ENCODE measurements around the gene TAX1BP3. TPM values are rescaled to one million over a fixed set of nuclear protein-coding genes. Genes with fewer than 3 reads are reported as not detected.

TAX1BP3 gene
- total RNA-seq, 1 donor from 2014 or later = 158 TPM

GRCh38 chr17:3688027-3688553, 19.7 kb upstream of the TAX1BP3 start:
- no peak for DNase-seq (ENCODE audit: low spot score)

- DNase-seq (ENCODE audit: low spot score) = no peak
Observed at GRCh38 chr17:3685174-3685573, 16.8 kb upstream of the TAX1BP3 start.

GRCh38 chr17:3683054-3683511, 14.7 kb upstream of the TAX1BP3 start:
- no peak for DNase-seq (ENCODE audit: low spot score)

GRCh38 chr17:3682033-3682432, 13.7 kb upstream of the TAX1BP3 start:
- no peak for DNase-seq (ENCODE audit: low spot score)

- no peak for DNase-seq (ENCODE audit: low spot score)
Observed at GRCh38 chr17:3681565-3681964, 13.2 kb upstream of the TAX1BP3 start.

GRCh38 chr17:3681057-3681456, 12.7 kb upstream of the TAX1BP3 start:
- no peak for DNase-seq (ENCODE audit: low spot score)

GRCh38 chr17:3679531-3680126, 11.3 kb upstream of the TAX1BP3 start:
- DNase-seq (ENCODE audit: low spot score) = no peak

- no peak for DNase-seq (ENCODE audit: low spot score)
Observed at GRCh38 chr17:3678821-3679530, 10.6 kb upstream of the TAX1BP3 start.

- DNase-seq (ENCODE audit: low spot score) = no peak
Observed at GRCh38 chr17:3678095-3678820, 9.9 kb upstream of the TAX1BP3 start.

GRCh38 chr17:3675886-3676285, 7.5 kb upstream of the TAX1BP3 start:
- no peak for DNase-seq (ENCODE audit: low spot score)

- no peak for DNase-seq (ENCODE audit: low spot score)
Observed at GRCh38 chr17:3672571-3672970, 4.2 kb upstream of the TAX1BP3 start.

GRCh38 chr17:3669548-3669947, 1.2 kb upstream of the TAX1BP3 start:
- no peak for DNase-seq (ENCODE audit: low spot score)

- DNase-seq (ENCODE audit: low spot score) = no peak
Observed at GRCh38 chr17:3669085-3669347, 638 bp upstream of the TAX1BP3 start.

GRCh38 chr17:3667366-3668278, 756 bp downstream of the TAX1BP3 start:
- DNase-seq (ENCODE audit: low spot score) = peak; percentile 89

GRCh38 chr17:3666516-3666915, 1.9 kb downstream of the TAX1BP3 start:
- DNase-seq (ENCODE audit: low spot score) = no peak

GRCh38 chr17:3665834-3666233, 2.5 kb downstream of the TAX1BP3 start:
- DNase-seq (ENCODE audit: low spot score) = no peak

- DNase-seq (ENCODE audit: low spot score) = no peak
Observed at GRCh38 chr17:3663102-3664011, 5.0 kb downstream of the TAX1BP3 start.

- no peak for DNase-seq (ENCODE audit: low spot score)
Observed at GRCh38 chr17:3660311-3660891, 8.0 kb downstream of the TAX1BP3 start.

GRCh38 chr17:3659541-3660111, 8.8 kb downstream of the TAX1BP3 start:
- peak; percentile 58 for DNase-seq (ENCODE audit: low spot score)
